Ovary (tissue), 9 donors: ENCODE data around the gene RNF5. TPM values are rescaled to one million over a fixed set of nuclear protein-coding genes. Genes with fewer than 3 reads are reported as not detected.

Source experiments
- DNase-seq, 5 donors: peaks; one replicate each; pipeline ENCODE4 v3.0.0-alpha.2; 2019 to 2020
- H3K27ac ChIP-seq, 2 donors: fragments of 200-600 bp; one replicate each; pipeline versions ENCODE4 v1.5.1 to v1.8.0; 2019 to 2022
- H3K27me3 ChIP-seq: fragments of 200-600 bp; one replicate; pipeline ENCODE4 v1.8.0; 2022
- H3K36me3 ChIP-seq: fragments of 200-600 bp; sonication (generic); one replicate; pipeline ENCODE4 v1.5.1; 2019
- H3K4me1 ChIP-seq: one replicate; pipeline ENCODE4 v1.8.1; 2013; ENCODE audit warnings: mild to moderate bottlenecking, moderate library complexity; ENCODE audit not compliant: insufficient read depth
- H3K4me3 ChIP-seq: fragments of 200-600 bp; sonication (generic); one replicate; pipeline ENCODE4 v1.5.1; 2017
- H3K9me3 ChIP-seq, 2 donors: fragments of 200-600 bp in 1 of 2; sonication (generic) in 1 of 2; one replicate each; pipeline versions ENCODE4 v1.5.1 to v1.8.1; 2013 to 2019; ENCODE audit warnings: mild to moderate bottlenecking in 1 of 2, moderate library complexity in 1 of 2
- EP300 ChIP-seq: sonication (generic); formaldehyde crosslinking; IDR thresholded peaks from one replicate; pipeline ENCODE4 v1.6.1; 2017; ENCODE audit warnings: antibody characterized with exemption
- POLR2A ChIP-seq: fragments of 450-650 bp; IDR thresholded peaks from one replicate; pipeline ENCODE4 v1.6.1; 2017; ENCODE audit warnings: antibody characterized with exemption, mild to moderate bottlenecking, moderate library complexity
- WGBS, 3 donors: extraction: QIAGEN DNeasy Blood & Tissue Kit in 1 of 3; methylation state at CpG; one replicate each; pipeline versions ENCODE4 v1.1.5 to v1.1.7; 2013 to 2017; 5-methylcytosine and 5-hydroxymethylcytosine counted together
- intact Hi-C, 4 donors: fragments of 100-400 bp; cut with DNase I; formaldehyde crosslinking; loops; one replicate each; pipeline versions ENCODE4 v1.11.0 to v1.15.1; 2022 to 2023
- polyA plus RNA-seq, 2 donors: library from polyadenylated mRNA; stranded (reverse); fragments of 200-250 nt in 1 of 2; fragments of 350-450 nt in 1 of 2; fragmentation: Illumina TruSeq in 1 of 2; extraction: RNeasy Lipid Tissue Mini Kit (QIAGEN cat#74804) in 1 of 2; gene quantifications; one replicate each; pipeline ENCODE4 v1.2.3, GENCODE V29; 2013 to 2014
- total RNA-seq, 7 donors: library from RNA; depleted of rRNA in 2 of 7; stranded (reverse); fragments of >200 nt in 2 of 7; fragmentation: NEBNext Ultra II Directional in 3 of 7; extraction: Animal tissue kit (Norgen Biotek cat#: 25700) in 3 of 7; gene quantifications; one replicate each; pipeline versions ENCODE4 v1.1.0 to v1.2.4, GENCODE V29; 2016 to 2023
- TF ChIP-seq, protein P1 (sequence below), 3 donors: fragments of 450-650 bp in 2 of 3; fragments of 200-600 bp in 1 of 3; IDR thresholded peaks; one replicate each; pipeline versions ENCODE4 v1.5.1 to v1.8.0; 2016 to 2022; ENCODE audit warnings: antibody characterized with exemption in 3 of 3, mild to moderate bottlenecking in 1 of 3
- donor health status: DM: no; HTN: no; CAD: no; lungs with moderate emphysema.
- donor health status: DM: no; HTN: no; CAD: no.
- donor health status: Bipolar disorder and iron deficiency.
- donor health status: DM: yes; HTN: yes; CAD: no.
- donor health status: DM: no; HTN: no; CAD: no.
- donor health status: DM: yes; HTN: yes; CAD: no.

The RNF5 gene
- total and polyA plus RNA-seq, 9 donors: 49.2 to 103 (median 78.5) TPM

DNA sequence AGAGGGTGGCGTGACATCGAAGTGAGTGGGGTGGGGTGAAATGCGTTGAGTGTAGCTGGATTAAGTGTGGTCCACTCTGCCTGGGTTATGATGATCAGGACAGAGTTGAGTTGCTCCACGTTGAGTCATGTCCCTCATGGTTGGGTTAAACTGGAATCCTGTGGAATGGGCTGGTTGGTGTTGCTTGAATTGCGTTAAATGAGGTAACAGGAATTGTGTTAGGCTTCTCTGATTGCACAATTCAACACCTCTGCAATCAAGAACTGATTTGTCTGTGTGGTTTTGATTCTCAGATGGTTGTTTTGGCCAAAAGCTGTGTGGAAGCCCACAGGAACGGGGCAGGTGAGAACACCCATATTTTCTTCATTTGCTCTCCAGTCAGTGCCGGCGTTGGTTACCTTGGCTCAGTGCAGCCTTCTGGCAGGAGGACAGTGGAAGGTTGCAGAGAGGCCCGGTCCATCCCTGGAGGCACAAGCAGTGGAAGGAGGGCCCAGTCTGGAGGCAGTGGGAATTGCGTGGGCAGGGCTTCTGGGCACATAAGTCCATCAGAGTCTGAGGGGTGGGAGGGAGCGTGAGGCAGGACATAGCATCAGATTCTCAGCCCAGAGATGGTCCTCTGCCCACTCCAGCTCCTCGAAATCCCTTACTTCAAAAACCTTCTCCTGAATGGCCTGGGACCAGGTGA lies 34.0 kb downstream of the RNF5 start:
- Histone ChIP-seq H3K9me3 (no peaks in the 10 kb centered on the region), H3K27me3 (no peaks in the 10 kb centered on the region), H3K4me1 (no peaks in the 10 kb centered on the region), H3K27ac (no peak overlapping the region), H3K4me3 (no peak overlapping the region), H3K36me3 (no peaks in the 10 kb centered on the region)
- intact Hi-C loops: no loop called here
- WGBS, 3 donors: 80 to 85% (median 81%) methylated on average over 12 of the region's 12 CpGs
- no peak for DNase-seq
- TF ChIP-seq POLR2A (no peak), EP300 (no peak)
- TF ChIP-seq, protein P1, sequence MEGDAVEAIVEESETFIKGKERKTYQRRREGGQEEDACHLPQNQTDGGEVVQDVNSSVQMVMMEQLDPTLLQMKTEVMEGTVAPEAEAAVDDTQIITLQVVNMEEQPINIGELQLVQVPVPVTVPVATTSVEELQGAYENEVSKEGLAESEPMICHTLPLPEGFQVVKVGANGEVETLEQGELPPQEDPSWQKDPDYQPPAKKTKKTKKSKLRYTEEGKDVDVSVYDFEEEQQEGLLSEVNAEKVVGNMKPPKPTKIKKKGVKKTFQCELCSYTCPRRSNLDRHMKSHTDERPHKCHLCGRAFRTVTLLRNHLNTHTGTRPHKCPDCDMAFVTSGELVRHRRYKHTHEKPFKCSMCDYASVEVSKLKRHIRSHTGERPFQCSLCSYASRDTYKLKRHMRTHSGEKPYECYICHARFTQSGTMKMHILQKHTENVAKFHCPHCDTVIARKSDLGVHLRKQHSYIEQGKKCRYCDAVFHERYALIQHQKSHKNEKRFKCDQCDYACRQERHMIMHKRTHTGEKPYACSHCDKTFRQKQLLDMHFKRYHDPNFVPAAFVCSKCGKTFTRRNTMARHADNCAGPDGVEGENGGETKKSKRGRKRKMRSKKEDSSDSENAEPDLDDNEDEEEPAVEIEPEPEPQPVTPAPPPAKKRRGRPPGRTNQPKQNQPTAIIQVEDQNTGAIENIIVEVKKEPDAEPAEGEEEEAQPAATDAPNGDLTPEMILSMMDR (IDR thresholded peaks at IDR 0.05): no peak

DNA sequence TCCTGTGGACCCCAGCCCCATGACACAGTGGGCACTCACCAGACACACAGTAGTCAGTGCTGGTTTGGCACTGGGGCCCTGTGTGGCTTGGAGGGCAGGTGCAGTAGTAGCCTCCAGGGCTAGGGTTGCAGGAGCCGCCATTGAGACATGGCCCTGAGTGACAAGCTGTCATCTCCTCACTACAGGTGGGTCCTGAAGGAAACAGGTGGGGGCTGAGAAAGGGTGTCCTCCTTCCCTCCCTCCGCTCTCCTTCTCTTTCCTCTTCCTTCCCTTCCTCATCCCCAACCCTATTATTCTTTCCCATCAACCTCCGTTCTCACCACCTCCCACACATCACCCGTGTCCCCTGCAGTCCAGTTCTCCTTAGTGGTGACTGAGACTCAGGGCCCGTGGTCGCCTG lies 35.4 kb downstream of the RNF5 start:
- intact Hi-C loops: no loop called here
- no peaks in the 10 kb centered on the region for H3K4me1 ChIP-seq

DNA sequence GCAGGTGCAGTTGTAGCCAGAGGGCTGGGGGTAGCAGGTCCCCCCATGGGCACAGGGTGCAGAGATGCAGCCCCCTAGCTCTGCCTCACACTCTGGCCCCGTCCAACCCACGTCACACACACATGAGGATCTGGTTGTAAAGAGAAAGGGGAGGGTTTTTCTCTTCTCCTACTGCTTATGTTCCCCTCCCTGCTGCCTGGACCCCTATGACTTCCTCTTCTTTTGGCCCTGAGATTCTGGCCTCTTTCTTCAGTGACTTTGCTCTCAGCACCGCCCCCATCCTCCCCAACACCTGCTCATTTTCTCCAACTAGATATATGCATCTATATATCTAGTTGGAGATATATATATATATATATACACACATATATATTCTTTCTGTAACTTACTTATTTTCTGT lies 35.9 kb downstream of the RNF5 start:
- WGBS, 3 donors: 78 to 85% (median 83%) methylated on average over 3 of the region's 3 CpGs
- Histone ChIP-seq H3K4me3 (no peak overlapping the region), H3K4me1 (no peaks in the 10 kb centered on the region), H3K27ac (no peak overlapping the region), H3K27me3 (no peaks in the 10 kb centered on the region), H3K36me3 (no peaks in the 10 kb centered on the region), H3K9me3 (no peaks in the 10 kb centered on the region)
- TF ChIP-seq EP300 (no peak), POLR2A (no peak)
- TF ChIP-seq, protein P1 (IDR thresholded peaks at IDR 0.05): no peak
- DNase-seq: no peak
- intact Hi-C loops: no loop called here

More for the DNA sequence above, 35.4 kb downstream of the RNF5 start:
- WGBS, 3 donors: 78 to 85% (median 82%) methylated on average over 6 of the region's 6 CpGs
- H3K36me3 ChIP-seq: no peaks in the 10 kb centered on the region
- no peak overlapping the region for H3K27ac ChIP-seq
- no peak for TF ChIP-seq EP300
- TF ChIP-seq, protein P1 (IDR thresholded peaks at IDR 0.05): no peak
- TF ChIP-seq POLR2A: no peak
- H3K27me3 ChIP-seq: no peaks in the 10 kb centered on the region
- H3K9me3 ChIP-seq: no peaks in the 10 kb centered on the region
- H3K4me3 ChIP-seq: no peak overlapping the region
- DNase-seq: no peak

DNA sequence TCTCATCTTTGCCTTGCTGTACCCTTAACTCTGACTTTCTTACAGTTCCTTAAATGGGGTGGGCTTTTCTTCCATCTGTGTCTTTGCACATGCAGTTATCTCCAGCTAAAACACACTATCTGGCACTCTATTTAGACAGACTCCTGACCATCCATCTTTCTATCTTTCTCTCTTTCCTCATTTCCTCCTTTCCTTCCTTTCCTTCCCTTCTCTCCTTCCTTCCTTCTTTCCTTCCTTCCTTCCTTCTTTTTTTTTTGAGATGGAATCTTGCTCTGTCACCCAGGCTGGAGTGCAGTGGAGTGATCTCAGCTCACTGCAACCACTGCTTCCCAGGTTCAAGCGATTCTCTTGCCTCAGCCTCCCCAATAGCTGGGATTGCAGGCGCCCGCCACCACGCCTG lies 37.4 kb downstream of the RNF5 start:
- DNase-seq: no peak
- Histone ChIP-seq H3K4me3 (no peak overlapping the region), H3K36me3 (no peaks in the 10 kb centered on the region), H3K9me3 (no peaks in the 10 kb centered on the region), H3K27me3 (no peaks in the 10 kb centered on the region), H3K27ac (no peak overlapping the region), H3K4me1 (no peaks in the 10 kb centered on the region)
- 92 to 98% (median 96%) methylated on average over 4 of the region's 4 CpGs for WGBS, 3 donors
- TF ChIP-seq, protein P1 (IDR thresholded peaks at IDR 0.05): no peak
- TF ChIP-seq EP300: no peak
- TF ChIP-seq POLR2A: no peak
- intact Hi-C loops: no loop called here
